Right lobe of liver (tissue), 6 donors: Measurements from ENCODE around the gene TMEM100. TPM values are rescaled to one million over a fixed set of nuclear protein-coding genes. Genes with fewer than 3 reads are reported as not detected.

Experiments used
- ATAC-seq, 4 donors: fragments of 200-7000 bp; cut with Tn5 transposase; one replicate each; pipeline ENCODE4 v1.9.1; 2020; ENCODE audit warnings: mild to moderate bottlenecking in 4 of 4, moderate library complexity in 4 of 4
- DNase-seq, 3 donors: peaks; one replicate each; pipeline ENCODE4 v3.0.0-alpha.2; 2020
- H3K27ac ChIP-seq, 3 donors: fragments of 200-600 bp; one replicate each; pipeline ENCODE4 v1.8.0; 2022
- H3K27me3 ChIP-seq, 2 donors: fragments of 200-600 bp; one replicate each; pipeline ENCODE4 v1.8.0; 2022
- H3K36me3 ChIP-seq, 4 donors: fragments of 200-600 bp; sonication (generic) in 1 of 4; one replicate each; pipeline versions ENCODE4 v1.5.1 to v1.8.0; 2017 to 2022; ENCODE audit warnings: control low read depth in 1 of 4
- H3K4me1 ChIP-seq, 4 donors: fragments of 200-600 bp; sonication (generic) in 1 of 4; one replicate each; pipeline versions ENCODE4 v1.5.1 to v1.8.0; 2017 to 2022; ENCODE audit warnings: control low read depth in 1 of 4
- H3K4me3 ChIP-seq, 3 donors: fragments of 200-600 bp; one replicate each; pipeline ENCODE4 v1.8.0; 2022
- H3K9me3 ChIP-seq, 4 donors: fragments of 200-600 bp; sonication (generic) in 1 of 4; one replicate each; pipeline versions ENCODE4 v1.5.1 to v1.8.0; 2017 to 2022; ENCODE audit warnings: control low read depth in 1 of 4
- POLR2A ChIP-seq: fragments of 450-650 bp; IDR thresholded peaks from one replicate; pipeline ENCODE4 v1.6.1; 2017; ENCODE audit warnings: antibody characterized with exemption, mild to moderate bottlenecking
- WGBS: methylation state at CpG from one replicate; pipeline ENCODE4 v1.1.6; 2018; ENCODE audit warnings: low coverage, low lambda C conversion rate; ENCODE audit not compliant: insufficient coverage; ENCODE audit errors: missing lambda C conversion rate; 5-methylcytosine and 5-hydroxymethylcytosine counted together
- intact Hi-C, 2 donors: fragments of 100-400 bp; cut with DNase I; formaldehyde crosslinking; loops; one replicate each; pipeline versions ENCODE4 v1.11.2 to v1.14.1; 2022
- total RNA-seq, 6 experiments: library from RNA; depleted of rRNA in 2 of 6; stranded (reverse); fragments of >200 nt in 2 of 6; fragmentation: NEBNext Ultra II Directional in 3 of 6; extraction: Animal tissue kit (Norgen Biotek cat#: 25700) in 3 of 6; gene quantifications; one replicate each; pipeline versions ENCODE4 v1.1.0 to v1.2.4, GENCODE V29; 2016 to 2023
- TF ChIP-seq, protein P1 (sequence below), 4 donors: fragments of 200-600 bp in 3 of 4; fragments of 450-650 bp in 1 of 4; IDR thresholded peaks; one replicate each; pipeline versions ENCODE4 v1.5.1 to v1.8.0; 2016 to 2022; ENCODE audit warnings: antibody characterized with exemption in 4 of 4, mild to moderate bottlenecking in 2 of 4
- donor health status: DM: no; HTN: yes; CAD: no.
- donor health status: DM: no; HTN: no; CAD: no.
- donor health status: DM: no; HTN: no; CAD: no.
- donor health status: DM: no; HTN: yes; CAD: no.
- donor health status: DM: no; HTN: yes; CAD: no.

TMEM100 gene
- total RNA-seq, 6 experiments from 2014 or later = 1.8 to 8.3 (median 4.5) TPM

DNA sequence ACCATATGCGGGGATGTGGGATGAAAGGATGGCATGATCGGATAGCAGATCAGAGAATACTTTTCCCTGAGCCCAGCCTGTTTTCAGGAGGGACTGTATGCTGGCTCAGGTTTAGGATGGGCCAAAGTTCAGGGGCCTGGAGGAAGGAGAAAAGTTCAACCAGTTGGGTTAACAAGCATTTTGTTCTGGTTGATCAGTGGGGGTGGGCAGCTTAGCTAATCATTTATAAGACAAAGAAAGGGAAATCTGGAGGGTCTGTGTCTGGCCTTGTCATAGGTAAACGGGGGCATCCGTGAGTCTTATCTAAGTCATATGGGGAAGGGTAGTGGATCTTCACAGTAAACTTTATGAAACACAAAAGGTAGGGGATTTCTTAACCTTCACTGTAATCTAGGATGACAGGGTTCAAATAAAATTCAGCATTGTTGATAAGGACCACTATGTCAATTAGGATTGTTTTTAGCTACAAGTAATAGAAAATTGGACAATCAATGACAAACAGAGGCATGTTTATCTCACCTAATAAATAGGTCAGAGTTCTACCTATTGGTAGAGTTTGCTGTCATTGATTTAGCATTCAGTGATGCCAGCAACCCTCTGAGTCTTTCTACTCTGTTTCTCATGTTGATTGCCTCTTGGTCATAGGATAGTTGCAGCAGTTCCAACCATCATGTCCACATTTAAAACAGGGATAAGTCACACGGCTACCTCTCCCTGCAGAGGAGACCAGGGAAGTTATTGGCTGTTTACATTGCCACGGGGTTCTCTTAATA, 39.6 kb upstream of the TMEM100 start:
- peak overlapping the region in 2 of 3 donors; percentile 4 to 12 for H3K4me3 ChIP-seq
- WGBS = 38% methylated on average over 6 of the region's 6 CpGs
- peaks cover 0 to 59% (median 14%) of the 10 kb centered on the region in 4 donors for H3K4me1 ChIP-seq
- no peaks in the 10 kb centered on the region for H3K36me3 ChIP-seq
- H3K27ac ChIP-seq = peak overlapping the region in 2 of 3 donors; percentile 50 to 73
- intact Hi-C loops = no loop called here
- no peaks in the 10 kb centered on the region for H3K9me3 ChIP-seq
- no peak for TF ChIP-seq POLR2A
- TF ChIP-seq, protein P1, sequence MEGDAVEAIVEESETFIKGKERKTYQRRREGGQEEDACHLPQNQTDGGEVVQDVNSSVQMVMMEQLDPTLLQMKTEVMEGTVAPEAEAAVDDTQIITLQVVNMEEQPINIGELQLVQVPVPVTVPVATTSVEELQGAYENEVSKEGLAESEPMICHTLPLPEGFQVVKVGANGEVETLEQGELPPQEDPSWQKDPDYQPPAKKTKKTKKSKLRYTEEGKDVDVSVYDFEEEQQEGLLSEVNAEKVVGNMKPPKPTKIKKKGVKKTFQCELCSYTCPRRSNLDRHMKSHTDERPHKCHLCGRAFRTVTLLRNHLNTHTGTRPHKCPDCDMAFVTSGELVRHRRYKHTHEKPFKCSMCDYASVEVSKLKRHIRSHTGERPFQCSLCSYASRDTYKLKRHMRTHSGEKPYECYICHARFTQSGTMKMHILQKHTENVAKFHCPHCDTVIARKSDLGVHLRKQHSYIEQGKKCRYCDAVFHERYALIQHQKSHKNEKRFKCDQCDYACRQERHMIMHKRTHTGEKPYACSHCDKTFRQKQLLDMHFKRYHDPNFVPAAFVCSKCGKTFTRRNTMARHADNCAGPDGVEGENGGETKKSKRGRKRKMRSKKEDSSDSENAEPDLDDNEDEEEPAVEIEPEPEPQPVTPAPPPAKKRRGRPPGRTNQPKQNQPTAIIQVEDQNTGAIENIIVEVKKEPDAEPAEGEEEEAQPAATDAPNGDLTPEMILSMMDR (IDR thresholded peaks at IDR 0.05) = no peak
- ATAC-seq (peak; percentile 86 to 94 (median 92)), DNase-seq (peak in 2 of 3 donors; percentile 70 to 84)
- H3K27me3 ChIP-seq = no peaks in the 10 kb centered on the region

GRCh38 chr17:55760643-55761355, 38.1 kb upstream of the TMEM100 start:
- no peaks in the 10 kb centered on the region for H3K36me3 ChIP-seq
- 28% methylated on average over 3 of the region's 3 CpGs for WGBS
- H3K9me3 ChIP-seq = no peaks in the 10 kb centered on the region
- TF ChIP-seq, protein P1 (IDR thresholded peaks at IDR 0.05) = no peak
- TF ChIP-seq POLR2A = no peak
- peak in 1 of 4 donors; percentile 8 for ATAC-seq
- H3K4me3 ChIP-seq = no peak overlapping the region
- no peaks in the 10 kb centered on the region for H3K27me3 ChIP-seq
- H3K27ac ChIP-seq = peak overlapping the region in 1 of 3 donors; percentile 33
- intact Hi-C loops = no loop called here
- peaks cover 0 to 73% (median 14%) of the 10 kb centered on the region in 4 donors for H3K4me1 ChIP-seq
- DNase-seq = no peak

DNA sequence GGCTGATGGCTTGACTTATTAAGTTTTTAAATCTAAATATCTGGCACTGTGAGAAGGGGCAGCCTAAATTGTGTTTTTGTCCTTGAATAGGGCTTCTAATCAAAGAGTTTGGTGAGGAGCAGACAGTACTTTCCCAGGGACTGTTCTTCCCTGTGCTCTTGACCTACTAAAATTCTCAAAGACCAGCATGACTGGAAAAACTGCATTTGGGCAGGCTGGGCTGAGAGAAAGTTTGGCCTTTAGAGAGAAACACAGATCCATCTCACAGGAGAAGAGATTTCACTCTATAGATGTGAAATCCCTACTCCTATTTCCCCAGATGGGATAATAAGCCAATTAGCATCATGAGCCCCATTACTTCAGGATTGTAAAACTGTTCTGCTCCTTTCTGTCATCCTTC, 35.5 kb upstream of the TMEM100 start:
- H3K27me3 ChIP-seq = no peaks in the 10 kb centered on the region
- H3K9me3 ChIP-seq = no peaks in the 10 kb centered on the region
- no peak overlapping the region for H3K27ac ChIP-seq
- H3K4me1 ChIP-seq = peaks cover 0 to 61% (median 4%) of the 10 kb centered on the region in 4 donors
- TF ChIP-seq, protein P1 (IDR thresholded peaks at IDR 0.05) = no peak
- no peak for TF ChIP-seq POLR2A
- DNase-seq (no peak), ATAC-seq (no peak)
- H3K36me3 ChIP-seq = no peaks in the 10 kb centered on the region
- intact Hi-C loops = no loop called here
- H3K4me3 ChIP-seq = no peak overlapping the region

DNA sequence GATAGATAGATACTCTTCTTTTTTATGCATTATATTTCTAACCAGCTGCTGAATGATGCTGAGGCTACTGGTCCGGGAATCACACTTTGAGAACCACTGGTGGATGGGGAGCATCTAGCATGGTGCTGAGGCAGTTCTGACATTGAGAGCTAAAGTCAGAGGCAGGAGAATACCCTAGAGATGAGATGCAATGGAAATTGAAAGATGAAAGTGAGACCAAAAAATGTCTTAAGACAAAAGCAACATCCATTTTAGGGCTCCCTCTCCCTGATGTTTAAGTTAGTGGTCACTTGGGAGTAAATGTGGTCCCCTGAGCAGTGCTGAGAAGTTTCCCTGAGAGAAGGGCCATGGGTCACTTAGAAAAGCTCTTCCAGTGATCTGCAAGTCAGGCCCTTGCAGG, 35.0 kb upstream of the TMEM100 start:
- Histone ChIP-seq H3K4me1 (peaks cover 0 to 61% (median 1%) of the 10 kb centered on the region in 4 donors), H3K27ac (no peak overlapping the region), H3K4me3 (no peak overlapping the region), H3K9me3 (no peaks in the 10 kb centered on the region), H3K36me3 (no peaks in the 10 kb centered on the region), H3K27me3 (no peaks in the 10 kb centered on the region)
- intact Hi-C loops = no loop called here
- no peak for TF ChIP-seq POLR2A
- TF ChIP-seq, protein P1 (IDR thresholded peaks at IDR 0.05) = no peak
- WGBS = 85% methylated on average over 1 of the region's 1 CpG
- no peak for ATAC-seq
- DNase-seq = no peak
